Measurements from ENCODE around the gene FBXO46.
A peak's percentile ranks its signal among the peaks of the same experiment; 100 is the strongest.
"Not testable (repeated sequence)": the region's sequence is repeated elsewhere in the genome, so short reads cannot be mapped to it uniquely, and the experiment has no call there.

The FBXO46 gene

DNA sequence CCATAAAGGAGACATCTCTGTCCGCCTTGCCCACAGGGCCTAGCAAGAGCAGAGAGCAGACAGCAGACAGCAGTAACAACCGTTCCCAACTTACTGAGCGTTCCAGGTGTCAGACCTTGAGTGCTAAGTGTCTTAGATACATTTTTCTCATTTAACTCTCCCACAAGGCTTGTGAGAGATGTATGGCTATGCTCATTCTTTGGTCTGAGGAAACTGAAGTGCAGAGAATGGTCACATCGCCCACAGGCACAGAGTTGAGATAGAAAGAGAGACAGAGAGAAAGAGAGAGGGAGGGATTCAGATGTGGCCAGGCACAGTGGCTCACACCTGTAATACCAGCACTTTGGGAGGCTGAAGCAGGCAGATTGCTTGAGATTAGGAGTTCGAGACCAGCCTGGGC is 16.8 kb upstream of the FBXO46 start:
- no peak overlapping the region for H3K27ac ChIP-seq (ENCODE audit: low read length)

DNA sequence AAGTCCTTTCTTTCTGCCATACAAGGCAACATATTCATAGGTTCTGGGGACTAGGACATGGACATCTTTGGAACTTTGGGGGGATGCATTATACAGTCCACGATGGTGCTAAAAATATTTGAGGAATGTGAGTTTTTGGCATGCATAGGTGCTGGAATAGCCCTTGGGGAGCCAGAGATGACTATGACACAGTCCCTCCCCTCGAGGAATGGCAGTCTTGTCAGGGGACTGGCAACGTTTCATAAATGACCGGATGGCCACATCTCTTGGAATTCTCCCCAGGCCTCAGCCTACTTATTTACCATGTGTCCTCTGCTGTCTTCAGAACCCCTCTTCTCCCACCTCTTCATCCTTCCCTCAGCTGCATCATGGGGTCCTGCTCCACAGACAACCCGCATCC is 16.2 kb upstream of the FBXO46 start:
- Histone ChIP-seq H3K36me3 (ENCODE audit: control insufficient read depth in 1 of 2, insufficient read depth in 2 of 2, low read length in 2 of 2) (no peaks in the 10 kb centered on the region), H3K27ac (ENCODE audit: low read length) (no peak overlapping the region), H3K4me1 (ENCODE audit: control insufficient read depth in 1 of 2, insufficient read depth in 2 of 2, low read length in 2 of 2) (no peaks in the 10 kb centered on the region), H3K27me3 (ENCODE audit: low read depth, low read length) (no peaks in the 10 kb centered on the region), H3K4me3 (ENCODE audit: low read depth in 1 of 2, low read length in 2 of 2) (no peak overlapping the region), H3K9me3 (ENCODE audit: control insufficient read depth in 1 of 2, low read length in 2 of 2) (no peaks in the 10 kb centered on the region)

More for the DNA sequence above, 16.8 kb upstream of the FBXO46 start:
- Histone ChIP-seq H3K4me3 (ENCODE audit: low read depth in 1 of 2, low read length in 2 of 2) (no peak overlapping the region), H3K4me1 (ENCODE audit: control insufficient read depth in 1 of 2, insufficient read depth in 2 of 2, low read length in 2 of 2) (no peaks in the 10 kb centered on the region), H3K9me3 (ENCODE audit: control insufficient read depth in 1 of 2, low read length in 2 of 2) (no peaks in the 10 kb centered on the region), H3K36me3 (ENCODE audit: control insufficient read depth in 1 of 2, insufficient read depth in 2 of 2, low read length in 2 of 2) (no peaks in the 10 kb centered on the region), H3K27me3 (ENCODE audit: low read depth, low read length) (no peaks in the 10 kb centered on the region)

DNA sequence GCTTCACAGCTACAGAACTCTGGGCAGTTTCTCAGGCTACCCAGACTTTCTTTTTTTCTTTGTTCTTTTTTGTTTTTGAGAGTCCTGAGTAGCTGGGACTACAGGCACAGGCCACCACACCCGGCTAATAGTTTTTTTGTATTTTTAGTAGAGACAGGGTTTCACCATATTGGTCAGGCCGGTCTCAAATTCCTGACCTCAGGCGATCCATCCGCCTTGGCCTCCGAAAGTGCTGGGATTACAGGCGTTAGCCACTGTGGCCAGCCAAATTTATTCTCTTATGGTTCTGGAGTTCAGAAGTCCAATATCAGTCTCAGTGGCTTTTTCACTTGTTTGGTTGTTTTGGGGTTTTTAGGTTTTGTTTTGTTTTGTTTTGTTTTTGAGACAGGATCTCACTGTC is 14.9 kb upstream of the FBXO46 start:
- H3K4me3 ChIP-seq (ENCODE audit: low read depth in 1 of 2, low read length in 2 of 2): no peak overlapping the region
- H3K27me3 ChIP-seq (ENCODE audit: low read depth, low read length): no peaks in the 10 kb centered on the region
- no peaks in the 10 kb centered on the region for H3K4me1 ChIP-seq (ENCODE audit: control insufficient read depth in 1 of 2, insufficient read depth in 2 of 2, low read length in 2 of 2)
- H3K9me3 ChIP-seq (ENCODE audit: control insufficient read depth in 1 of 2, low read length in 2 of 2): no peaks in the 10 kb centered on the region
- H3K27ac ChIP-seq (ENCODE audit: low read length): no peak overlapping the region
- no peaks in the 10 kb centered on the region for H3K36me3 ChIP-seq (ENCODE audit: control insufficient read depth in 1 of 2, insufficient read depth in 2 of 2, low read length in 2 of 2)

DNA sequence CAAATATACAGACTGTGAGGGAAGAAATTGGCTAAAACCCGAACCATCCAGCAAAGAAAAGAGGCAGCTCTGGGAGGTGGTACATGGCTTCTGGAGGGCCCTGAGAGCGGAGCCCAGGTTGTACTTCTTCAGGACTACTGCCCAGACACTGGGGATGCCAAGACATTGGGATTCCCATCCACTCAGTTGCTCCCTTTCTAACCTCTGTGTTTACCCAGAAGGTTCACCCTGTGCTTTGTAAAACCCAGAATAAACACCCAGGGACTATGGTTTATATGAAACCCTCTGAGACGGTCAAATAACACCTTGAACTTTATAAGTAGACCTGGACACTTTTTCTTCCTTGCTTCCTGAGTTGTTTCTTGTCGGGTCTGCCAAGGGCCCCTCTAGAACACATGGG is 12.3 kb upstream of the FBXO46 start:
- Histone ChIP-seq H3K4me1 (ENCODE audit: control insufficient read depth in 1 of 2, insufficient read depth in 2 of 2, low read length in 2 of 2) (no peaks in the 10 kb centered on the region), H3K36me3 (ENCODE audit: control insufficient read depth in 1 of 2, insufficient read depth in 2 of 2, low read length in 2 of 2) (no peaks in the 10 kb centered on the region), H3K27ac (ENCODE audit: low read length) (no peak overlapping the region), H3K4me3 (ENCODE audit: low read depth in 1 of 2, low read length in 2 of 2) (no peak overlapping the region), H3K9me3 (ENCODE audit: control insufficient read depth in 1 of 2, low read length in 2 of 2) (no peaks in the 10 kb centered on the region), H3K27me3 (ENCODE audit: low read depth, low read length) (no peaks in the 10 kb centered on the region)

DNA sequence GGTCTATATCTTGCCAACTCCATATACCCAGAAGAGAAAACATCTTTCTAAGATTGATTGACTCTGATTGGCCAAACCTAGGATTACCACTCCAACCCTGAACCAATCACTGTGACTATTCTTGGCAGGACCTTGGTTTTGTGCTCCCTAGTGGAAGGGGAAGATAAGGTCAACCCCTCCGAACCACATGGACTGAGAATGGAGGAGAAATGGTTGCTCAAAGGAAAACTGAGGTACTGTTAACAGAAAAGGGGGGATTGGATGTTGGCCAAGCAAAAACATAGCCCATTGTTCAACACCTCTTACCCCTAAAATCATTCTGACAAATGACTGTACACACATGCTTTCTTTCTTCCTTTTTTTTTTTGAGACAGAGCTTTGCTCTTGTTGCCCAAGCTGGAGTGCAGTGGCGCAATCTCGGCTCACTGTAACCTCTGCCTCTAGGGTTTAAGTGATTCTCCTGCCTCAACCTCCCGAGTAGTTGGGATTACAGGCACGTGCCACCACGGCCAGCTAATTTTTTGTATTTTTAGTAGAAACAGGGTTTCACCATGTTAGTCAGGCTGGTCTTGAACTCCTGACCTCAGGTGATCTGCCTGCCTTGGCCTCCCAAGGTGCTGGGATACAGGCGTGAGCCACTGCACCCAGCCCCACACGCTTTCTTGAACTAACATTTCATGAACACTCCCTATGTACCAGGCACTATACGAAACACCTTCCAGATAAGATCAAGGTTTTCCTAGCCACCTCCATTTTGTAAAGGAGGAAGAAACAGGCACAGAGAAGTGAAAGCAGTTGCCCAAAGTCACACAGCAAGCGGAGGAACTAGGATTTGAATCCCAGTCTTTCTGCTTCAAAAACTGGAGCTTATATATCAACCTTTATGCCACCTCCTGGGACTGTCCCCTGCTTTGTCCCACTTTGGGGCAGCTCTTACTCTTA is 9.1 kb upstream of the FBXO46 start:
- Histone ChIP-seq H3K9me3 (ENCODE audit: control insufficient read depth in 1 of 2, low read length in 2 of 2) (no peaks in the 10 kb centered on the region), H3K27me3 (ENCODE audit: low read depth, low read length) (no peaks in the 10 kb centered on the region), H3K36me3 (ENCODE audit: control insufficient read depth in 1 of 2, insufficient read depth in 2 of 2, low read length in 2 of 2) (no peaks in the 10 kb centered on the region), H3K4me3 (ENCODE audit: low read depth in 1 of 2, low read length in 2 of 2) (no peak overlapping the region), H3K27ac (ENCODE audit: low read length) (no peak overlapping the region), H3K4me1 (ENCODE audit: control insufficient read depth in 1 of 2, insufficient read depth in 2 of 2, low read length in 2 of 2) (no peaks in the 10 kb centered on the region)

DNA sequence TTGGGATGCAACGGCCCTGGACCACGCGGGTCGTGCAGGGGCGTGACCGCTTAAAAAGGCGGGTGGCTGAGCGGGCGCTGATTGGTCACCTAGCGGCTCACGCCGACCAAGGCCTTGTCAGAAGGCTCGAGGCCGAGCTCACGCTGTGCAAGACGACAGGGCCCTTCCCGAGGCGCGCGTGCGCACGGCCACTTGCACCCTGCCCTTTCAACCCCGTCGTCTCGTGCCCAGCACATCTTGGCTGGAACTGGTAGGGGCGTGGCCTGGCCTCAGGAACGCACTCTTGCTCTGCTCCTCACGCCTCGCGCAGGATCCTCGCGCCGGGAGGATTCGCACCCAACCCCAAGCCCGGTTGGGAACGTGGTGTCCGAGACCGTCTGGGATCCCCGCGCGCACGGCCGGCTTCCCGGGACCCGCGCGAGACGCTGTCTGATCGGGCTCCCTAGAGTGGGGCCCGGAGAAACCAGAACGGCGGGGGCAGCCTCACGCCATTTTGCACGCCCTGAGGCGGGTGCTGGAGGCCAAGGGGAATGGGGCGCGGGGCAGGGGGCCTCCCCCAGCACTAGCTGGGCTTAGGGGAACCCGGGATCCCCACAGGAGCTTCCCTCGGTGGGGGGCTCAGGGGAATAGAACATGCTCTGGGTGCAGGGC is 2.6 kb upstream of the FBXO46 start, which contains the start of gene MEIOSIN:
TSS of gene MEIOSIN (plus strand) at position 280 of the 651 bp plus-strand sequence. CDS start 1,938 bp downstream, outside the sequence.
- H3K4me1 ChIP-seq (ENCODE audit: control insufficient read depth in 1 of 2, insufficient read depth in 2 of 2, low read length in 2 of 2): peaks cover 7 to 9% of the 10 kb centered on the region in 2 donors
- H3K9me3 ChIP-seq (ENCODE audit: control insufficient read depth in 1 of 2, low read length in 2 of 2): no peaks in the 10 kb centered on the region
- no peak within 1 kb of the TSS for H3K27ac ChIP-seq (ENCODE audit: low read length)
- no peaks in the 10 kb centered on the region for H3K36me3 ChIP-seq (ENCODE audit: control insufficient read depth in 1 of 2, insufficient read depth in 2 of 2, low read length in 2 of 2)
- H3K4me3 ChIP-seq (ENCODE audit: low read depth in 1 of 2, low read length in 2 of 2): no peak within 1 kb of the TSS
- no peaks in the 10 kb centered on the region for H3K27me3 ChIP-seq (ENCODE audit: low read depth, low read length)

DNA sequence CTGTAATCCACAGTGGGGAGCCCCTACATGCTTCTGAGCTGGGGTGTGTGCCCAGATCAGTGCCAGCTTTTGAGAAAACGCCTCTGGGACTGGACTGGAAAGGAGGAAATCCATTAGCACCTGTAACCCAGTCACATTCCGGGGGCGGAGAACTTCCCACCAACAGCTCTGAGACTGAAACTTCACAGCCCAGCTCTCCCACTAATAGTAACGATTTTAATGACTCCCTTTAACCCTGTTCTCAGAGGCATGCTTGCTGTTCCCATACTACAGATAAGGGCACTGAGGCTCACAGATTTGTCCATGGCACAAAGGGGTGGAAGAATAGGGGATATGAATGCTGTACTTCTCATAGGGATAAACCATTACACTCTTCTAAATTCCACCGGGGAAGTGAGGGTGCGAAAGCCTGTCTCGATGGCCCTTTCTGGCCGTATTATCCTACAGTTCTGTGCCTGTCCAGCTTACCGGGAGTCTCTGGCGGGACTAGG is 851 bp downstream of the FBXO46 start:
- peak overlapping the region; percentile 75 for H3K27ac ChIP-seq (ENCODE audit: low read length)
- peaks cover 7 to 13% of the 10 kb centered on the region in 2 donors for H3K4me1 ChIP-seq (ENCODE audit: control insufficient read depth in 1 of 2, insufficient read depth in 2 of 2, low read length in 2 of 2)
- H3K9me3 ChIP-seq (ENCODE audit: control insufficient read depth in 1 of 2, low read length in 2 of 2): no peaks in the 10 kb centered on the region
- H3K36me3 ChIP-seq (ENCODE audit: control insufficient read depth in 1 of 2, insufficient read depth in 2 of 2, low read length in 2 of 2): no peaks in the 10 kb centered on the region
- H3K27me3 ChIP-seq (ENCODE audit: low read depth, low read length): no peaks in the 10 kb centered on the region
- peak overlapping the region; percentile 91 to 93 for H3K4me3 ChIP-seq (ENCODE audit: low read depth in 1 of 2, low read length in 2 of 2)

DNA sequence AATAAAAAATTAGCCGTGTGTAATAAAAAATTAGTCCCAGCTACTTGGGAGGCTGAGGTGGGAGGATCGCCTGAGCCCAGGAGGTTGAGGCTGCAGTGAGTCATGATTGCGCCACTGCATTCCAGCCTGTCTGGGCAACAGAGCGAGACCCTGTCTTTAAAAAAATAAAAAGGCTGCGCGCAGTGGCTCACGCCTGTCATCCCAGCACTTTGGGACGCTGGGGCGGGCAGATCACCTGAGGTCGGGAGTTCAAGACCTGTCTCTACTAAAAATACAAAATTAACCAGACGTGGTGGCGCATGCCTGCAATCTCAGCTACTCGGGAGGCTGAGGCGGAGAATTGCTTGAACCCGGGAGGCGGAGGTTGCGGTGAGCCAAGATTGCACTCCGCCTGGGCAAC is 2.0 kb downstream of the FBXO46 start:
- not testable (repeated sequence) for H3K27me3 ChIP-seq (ENCODE audit: low read depth, low read length); H3K4me3 ChIP-seq (ENCODE audit: low read depth in 1 of 2, low read length in 2 of 2); H3K36me3 ChIP-seq (ENCODE audit: control insufficient read depth in 1 of 2, insufficient read depth in 2 of 2, low read length in 2 of 2); H3K27ac ChIP-seq (ENCODE audit: low read length); H3K9me3 ChIP-seq (ENCODE audit: control insufficient read depth in 1 of 2, low read length in 2 of 2)
- H3K4me1 ChIP-seq (ENCODE audit: control insufficient read depth in 1 of 2, insufficient read depth in 2 of 2, low read length in 2 of 2): peaks cover 7 to 13% of the 10 kb centered on the region in 2 donors

DNA sequence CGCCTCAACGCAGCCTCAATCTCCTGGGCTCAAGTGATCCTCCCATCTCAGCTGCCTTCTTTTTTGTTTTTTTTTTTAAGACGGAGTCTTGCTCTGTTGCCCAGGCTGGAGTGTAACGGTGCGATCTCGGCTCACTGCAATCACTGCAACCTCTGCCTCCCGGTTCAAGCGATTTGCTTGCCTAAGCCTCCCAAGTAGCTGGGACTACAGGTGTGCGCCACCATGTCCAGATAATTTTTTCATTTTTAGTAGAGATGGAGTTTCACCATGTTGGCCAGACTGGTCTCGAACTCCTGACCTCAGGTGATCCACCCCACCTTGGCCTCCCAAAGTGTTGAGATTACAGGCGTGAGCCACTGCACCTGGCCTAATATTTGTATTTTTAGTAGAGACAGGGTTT is 10.6 kb downstream of the FBXO46 start:
- peaks cover 14 to 19% of the 10 kb centered on the region in 2 donors for H3K4me1 ChIP-seq (ENCODE audit: control insufficient read depth in 1 of 2, insufficient read depth in 2 of 2, low read length in 2 of 2)
- not testable (repeated sequence) for H3K27me3 ChIP-seq (ENCODE audit: low read depth, low read length); H3K4me3 ChIP-seq (ENCODE audit: low read depth in 1 of 2, low read length in 2 of 2); H3K9me3 ChIP-seq (ENCODE audit: control insufficient read depth in 1 of 2, low read length in 2 of 2); H3K36me3 ChIP-seq (ENCODE audit: control insufficient read depth in 1 of 2, insufficient read depth in 2 of 2, low read length in 2 of 2); H3K27ac ChIP-seq (ENCODE audit: low read length)

DNA sequence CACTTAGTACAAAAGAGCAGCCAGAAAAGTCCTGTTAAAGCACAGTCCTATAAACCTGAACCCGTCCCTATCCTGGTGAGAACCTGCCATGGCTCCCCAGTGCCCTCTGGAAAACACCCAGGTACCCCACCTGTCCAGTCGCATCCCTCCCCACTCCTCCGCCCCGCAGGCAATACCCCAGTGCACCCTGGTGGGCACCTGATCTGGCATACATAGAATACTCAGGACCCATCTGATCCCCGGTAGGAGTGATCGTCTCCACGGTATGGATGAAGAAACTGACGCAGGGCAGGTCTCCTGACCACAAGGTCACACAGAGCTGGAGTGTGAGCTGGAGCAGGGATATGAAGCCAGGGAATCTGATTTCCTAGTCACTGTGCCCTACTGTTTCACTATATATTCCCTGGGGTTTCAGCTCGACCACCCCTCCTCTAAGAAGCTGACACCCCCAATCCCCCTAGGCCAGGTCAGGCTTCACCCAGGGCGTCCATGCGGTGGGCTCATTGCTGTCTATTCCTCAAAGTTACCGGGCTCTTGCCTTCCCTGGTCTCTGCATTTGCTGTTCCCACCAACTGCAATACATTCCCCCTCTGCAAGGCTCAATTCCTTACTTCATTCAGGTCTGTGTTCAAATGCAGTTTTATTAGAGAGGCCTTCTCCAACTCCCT is 12.6 kb downstream of the FBXO46 start:
- H3K9me3 ChIP-seq (ENCODE audit: control insufficient read depth in 1 of 2, low read length in 2 of 2): no peaks in the 10 kb centered on the region
- H3K4me3 ChIP-seq (ENCODE audit: low read depth in 1 of 2, low read length in 2 of 2): peak overlapping the region; percentile 59 to 75
- no peaks in the 10 kb centered on the region for H3K27me3 ChIP-seq (ENCODE audit: low read depth, low read length)
- peaks cover 0 to 6% of the 10 kb centered on the region in 2 donors for H3K36me3 ChIP-seq (ENCODE audit: control insufficient read depth in 1 of 2, insufficient read depth in 2 of 2, low read length in 2 of 2)
- H3K27ac ChIP-seq (ENCODE audit: low read length): peak overlapping the region; percentile 99
- H3K4me1 ChIP-seq (ENCODE audit: control insufficient read depth in 1 of 2, insufficient read depth in 2 of 2, low read length in 2 of 2): peaks cover 14 to 19% of the 10 kb centered on the region in 2 donors
